HepG2 (cell line): Measurements from ENCODE around the gene KBTBD3.
"Not testable (repeated sequence)": the region's sequence is repeated elsewhere in the genome, so short reads cannot be mapped to it uniquely, and the experiment has no call there.

Source experiments
- SIN3B ChIP-seq: fragments of 150-350 bp; IDR thresholded peaks from 2 replicates; pipeline ENCODE4 v1.6.1; 2014; ENCODE audit warnings: low read length
- TF ChIP-seq, protein P1 (sequence below): sonication (generic); formaldehyde crosslinking; IDR thresholded peaks from 2 replicates; pipeline ENCODE4 v1.5.0; 2020; ENCODE audit warnings: mild to moderate bottlenecking, missing genetic modification reagents, moderate library complexity

DNA sequence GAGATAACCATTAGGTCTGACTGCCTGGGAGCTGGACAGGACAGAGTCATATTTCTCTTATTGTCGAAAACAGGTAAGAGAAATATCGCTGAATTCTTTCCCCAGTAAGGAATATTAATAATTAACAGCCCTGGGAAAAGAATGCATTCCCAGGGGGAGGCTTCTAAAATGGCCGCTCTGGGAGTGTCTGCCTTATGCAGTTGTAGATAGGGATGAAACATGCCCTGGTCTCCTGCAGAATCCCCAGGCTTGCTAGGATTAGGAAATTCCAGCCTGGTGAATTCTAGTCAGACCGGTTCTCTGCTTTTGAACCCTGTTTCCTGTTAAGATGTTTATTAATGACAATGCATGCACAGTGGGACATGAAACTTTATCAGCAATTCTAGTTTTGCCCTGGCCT is 74.1 kb downstream of the KBTBD3 start:
- TF ChIP-seq, protein P1, sequence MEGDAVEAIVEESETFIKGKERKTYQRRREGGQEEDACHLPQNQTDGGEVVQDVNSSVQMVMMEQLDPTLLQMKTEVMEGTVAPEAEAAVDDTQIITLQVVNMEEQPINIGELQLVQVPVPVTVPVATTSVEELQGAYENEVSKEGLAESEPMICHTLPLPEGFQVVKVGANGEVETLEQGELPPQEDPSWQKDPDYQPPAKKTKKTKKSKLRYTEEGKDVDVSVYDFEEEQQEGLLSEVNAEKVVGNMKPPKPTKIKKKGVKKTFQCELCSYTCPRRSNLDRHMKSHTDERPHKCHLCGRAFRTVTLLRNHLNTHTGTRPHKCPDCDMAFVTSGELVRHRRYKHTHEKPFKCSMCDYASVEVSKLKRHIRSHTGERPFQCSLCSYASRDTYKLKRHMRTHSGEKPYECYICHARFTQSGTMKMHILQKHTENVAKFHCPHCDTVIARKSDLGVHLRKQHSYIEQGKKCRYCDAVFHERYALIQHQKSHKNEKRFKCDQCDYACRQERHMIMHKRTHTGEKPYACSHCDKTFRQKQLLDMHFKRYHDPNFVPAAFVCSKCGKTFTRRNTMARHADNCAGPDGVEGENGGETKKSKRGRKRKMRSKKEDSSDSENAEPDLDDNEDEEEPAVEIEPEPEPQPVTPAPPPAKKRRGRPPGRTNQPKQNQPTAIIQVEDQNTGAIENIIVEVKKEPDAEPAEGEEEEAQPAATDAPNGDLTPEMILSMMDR (CRISPR knock-in tag), result not testable (repeated sequence)
- not testable (repeated sequence) for TF ChIP-seq SIN3B
